Stimulated activated CD8-positive, alpha-beta memory T cell treated with anti-CD3 and anti-CD28 coated beads, Interleukin-4, amount 100 ng/mL, for 1 hour (primary cell): ENCODE results near the gene TTLL10.
"Not testable (repeated sequence)": the region's sequence is repeated elsewhere in the genome, so short reads cannot be mapped to it uniquely, and the experiment has no call there.

Experiments
- DNase-seq, 2 donors: peaks; one replicate each; pipeline ENCODE4 v3.0.0-alpha.2; 2020; ENCODE audit warnings: low read depth in 2 of 2, low spot score in 1 of 2

The TTLL10 gene

GRCh38 chr1:1183833-1184775 is 10.4 kb downstream of the TTLL10 start:
- DNase-seq = no peak

- DNase-seq = no peak
Observed at GRCh38 chr1:1185101-1185765, 11.6 kb downstream of the TTLL10 start.

- DNase-seq = no peak
Observed at GRCh38 chr1:1187938-1188337, 14.3 kb downstream of the TTLL10 start.

- DNase-seq = no peak
Observed at GRCh38 chr1:1189111-1189510, 15.4 kb downstream of the TTLL10 start.

GRCh38 chr1:1191734-1192133 is 18.1 kb downstream of the TTLL10 start:
- DNase-seq = no peak

GRCh38 chr1:1194723-1195122 is 21.0 kb downstream of the TTLL10 start:
- DNase-seq = no peak

GRCh38 chr1:1195726-1196125 is 22.0 kb downstream of the TTLL10 start:
- DNase-seq = not testable (repeated sequence)

- DNase-seq = no peak
Observed at GRCh38 chr1:1196431-1197187, 22.9 kb downstream of the TTLL10 start.

GRCh38 chr1:1197188-1197500 is 23.5 kb downstream of the TTLL10 start:
- DNase-seq = no peak

GRCh38 chr1:1197551-1198422 is 24.1 kb downstream of the TTLL10 start:
- no peak for DNase-seq

- no peak for DNase-seq
Observed at GRCh38 chr1:1198423-1199140, 24.9 kb downstream of the TTLL10 start.

- no peak for DNase-seq
Observed at GRCh38 chr1:1199141-1199960, 25.7 kb downstream of the TTLL10 start.

- DNase-seq = no peak
Observed at GRCh38 chr1:1199961-1200875, 26.5 kb downstream of the TTLL10 start.

- peak; percentile 59 to 82 for DNase-seq
Observed at GRCh38 chr1:1200876-1201810, 27.5 kb downstream of the TTLL10 start.

GRCh38 chr1:1202831-1203560 is 29.3 kb downstream of the TTLL10 start:
- DNase-seq = no peak
